HG03442 (cell line): Measurements from ENCODE around the gene NSMCE1.

Source experiments
- ATAC-seq: cut with Tn5 transposase; IDR thresholded peaks from one replicate; pipeline ENCODE4 v1.9.1; 2021; ENCODE audit warnings: mild to moderate bottlenecking, moderate library complexity; ENCODE audit not compliant: unreplicated experiment

NSMCE1 gene

DNA sequence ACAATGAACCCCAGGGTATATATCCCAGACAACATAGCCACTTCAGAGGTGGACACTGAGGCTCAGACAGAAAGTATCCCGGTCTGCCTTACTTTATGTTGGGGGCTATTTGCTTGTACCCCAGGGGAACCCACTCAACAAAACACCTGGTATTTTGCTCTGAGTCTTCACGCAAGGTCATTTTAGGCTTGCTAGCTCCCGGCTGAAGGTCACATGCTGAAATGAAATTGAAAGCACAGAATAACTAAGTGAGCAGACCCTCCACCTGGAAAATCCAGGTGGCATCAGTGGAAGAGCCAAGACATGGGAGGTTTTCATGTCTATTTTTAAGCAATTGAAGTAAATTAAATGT is 69.4 kb downstream of the NSMCE1 start:
- no peak for ATAC-seq

GRCh38 chr16:27198451-27199234 is 69.9 kb downstream of the NSMCE1 start:
- no peak for ATAC-seq

- no peak for ATAC-seq
These were observed 71.6 kb downstream of the NSMCE1 start for GRCh38 chr16:27197004-27197403.

DNA sequence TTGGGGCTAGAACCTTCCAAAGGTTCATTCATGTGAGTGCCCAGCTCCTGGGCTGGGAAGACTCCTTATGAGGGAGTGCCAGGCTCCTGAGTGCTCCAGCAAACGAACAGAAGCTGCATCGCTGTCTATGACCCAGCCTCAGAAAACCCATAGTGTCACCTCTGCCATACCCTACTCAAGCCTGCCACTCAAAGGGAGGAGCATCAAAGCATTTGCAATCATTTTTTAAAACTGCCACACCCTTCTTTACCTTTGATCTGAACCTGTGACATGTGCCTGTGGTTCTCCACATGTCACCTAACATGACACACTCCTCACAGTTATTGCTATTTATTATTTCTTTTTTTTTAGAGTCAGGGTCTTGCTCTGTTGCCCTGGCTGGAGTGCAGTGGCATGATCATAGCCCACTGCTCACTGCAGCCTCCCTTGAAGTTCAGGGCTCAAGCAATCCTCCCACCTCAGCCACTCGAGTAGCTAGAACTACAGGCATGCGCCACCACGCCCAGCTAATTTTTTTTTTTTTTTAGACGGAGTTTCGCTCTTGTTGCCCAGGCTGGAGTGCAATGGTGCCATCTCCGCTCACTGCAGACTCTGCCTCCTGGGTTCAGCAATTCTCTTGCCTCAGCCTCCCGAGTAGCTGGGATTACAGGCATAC is 72.5 kb downstream of the NSMCE1 start:
- no peak for ATAC-seq

DNA sequence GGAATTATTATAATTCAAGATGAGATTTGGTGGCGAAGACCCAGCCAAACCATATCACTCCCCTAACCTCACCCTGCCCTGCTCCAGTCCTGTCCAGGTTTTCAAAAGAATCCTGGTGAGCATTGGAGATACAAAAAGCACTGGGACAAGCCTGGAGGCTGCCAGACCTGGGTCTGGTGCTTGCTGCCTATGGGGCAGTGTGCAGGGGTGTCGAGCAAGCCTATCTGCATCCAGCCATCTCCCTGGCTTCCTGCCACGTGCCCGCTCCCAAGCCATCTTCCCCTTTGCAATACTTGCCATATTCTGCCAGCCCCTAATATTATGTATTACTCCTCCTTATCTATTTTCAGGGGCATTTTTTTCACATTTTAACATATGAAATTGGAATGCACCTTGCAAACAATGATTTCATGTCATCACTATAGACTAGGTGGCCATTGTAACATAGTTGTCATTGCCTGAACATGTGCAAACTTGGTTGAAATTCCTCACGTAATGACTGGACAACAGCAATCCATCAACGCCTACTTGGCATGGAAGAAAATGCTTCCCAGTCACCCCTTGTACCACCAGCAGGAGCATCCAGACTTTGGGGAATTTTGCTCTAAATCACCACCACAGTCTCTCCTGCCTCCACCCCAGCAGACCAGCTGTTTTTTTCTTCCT is 73.4 kb downstream of the NSMCE1 start:
- no peak for ATAC-seq

DNA sequence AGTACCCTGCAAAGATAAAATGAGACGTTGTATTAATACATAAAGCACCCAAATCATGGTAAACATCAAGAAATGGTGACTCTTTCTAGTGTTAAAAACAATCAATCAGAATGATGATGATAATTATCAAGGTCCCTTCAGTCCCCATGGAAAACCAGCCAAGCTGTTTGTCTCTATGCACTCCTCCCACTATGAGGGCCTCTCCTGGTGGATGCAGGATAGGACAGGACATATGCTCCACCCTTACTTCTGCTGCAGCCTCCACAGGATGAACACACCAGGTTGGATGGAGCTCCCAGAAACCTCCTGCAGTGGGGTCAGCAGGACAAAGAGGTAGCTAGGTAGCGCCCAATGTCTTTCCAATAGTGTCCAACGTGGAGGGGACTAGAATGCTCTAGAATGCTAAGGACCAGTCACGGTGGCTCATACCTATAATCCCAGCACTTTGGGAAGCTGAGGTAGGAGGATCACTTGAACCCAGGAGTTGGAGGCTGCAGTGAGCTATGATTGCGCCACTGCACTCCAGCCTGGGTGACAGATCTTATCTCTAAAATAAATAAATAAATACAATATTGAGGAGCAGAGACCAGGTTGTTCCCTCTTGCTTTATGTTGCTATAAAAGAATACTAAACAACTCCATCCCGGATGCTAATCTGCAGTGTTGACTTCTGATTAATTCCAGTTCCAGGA is 75.1 kb downstream of the NSMCE1 start:
- ATAC-seq, result no peak

GRCh38 chr16:27191352-27191924 is 77.1 kb downstream of the NSMCE1 start:
- ATAC-seq, result no peak

DNA sequence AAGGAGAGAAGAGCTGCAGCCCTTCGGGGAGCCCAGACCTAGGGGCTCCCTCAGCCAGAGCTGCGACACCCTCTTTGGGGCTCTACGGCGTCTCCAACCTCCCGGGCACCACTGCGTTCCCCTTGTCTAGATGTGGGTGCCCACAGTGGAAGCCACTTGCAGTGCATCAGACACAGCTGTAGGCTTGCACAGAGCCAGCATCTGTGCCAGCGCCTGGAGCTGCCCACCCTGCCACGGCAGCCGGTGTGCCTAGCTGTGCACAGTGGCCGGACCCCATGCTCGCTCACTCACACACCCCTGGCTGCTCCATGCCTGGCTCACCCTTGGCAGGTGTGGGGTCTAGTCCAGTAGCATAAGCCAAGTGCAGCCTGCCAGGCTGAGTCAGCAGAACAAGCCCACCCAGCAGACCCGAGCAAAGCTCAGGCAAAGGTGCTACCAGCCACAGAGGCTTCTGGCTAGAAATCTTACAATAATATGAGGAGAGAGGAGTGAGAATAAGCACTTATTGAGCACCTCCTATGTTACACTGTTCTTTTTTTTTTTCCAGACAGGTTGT is 78.2 kb downstream of the NSMCE1 start:
- ATAC-seq, result no peak

- no peak for ATAC-seq
These were observed 79.1 kb downstream of the NSMCE1 start for GRCh38 chr16:27189335-27189972.

DNA sequence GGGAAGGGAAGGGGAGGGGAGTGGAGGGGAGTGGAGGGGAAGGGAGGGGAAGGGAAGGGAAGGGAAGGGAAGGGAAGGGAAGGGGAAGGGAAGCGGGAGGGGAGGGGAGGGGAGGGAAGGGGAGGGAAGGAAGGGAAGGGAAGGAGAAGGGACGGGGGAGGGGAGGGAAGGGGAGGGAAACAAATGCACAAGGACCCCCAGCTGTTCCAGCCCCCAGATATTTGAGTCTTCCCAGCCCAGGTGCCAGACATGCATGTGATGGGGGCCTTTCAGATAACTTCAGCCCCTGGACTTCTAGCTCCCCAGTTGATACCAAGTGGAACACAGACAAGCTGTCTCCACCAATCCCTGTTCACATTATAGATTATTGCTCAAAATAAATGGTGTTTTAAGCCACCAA is 79.9 kb downstream of the NSMCE1 start:
- ATAC-seq, result no peak

- no peak for ATAC-seq
These were observed 82.8 kb downstream of the NSMCE1 start for GRCh38 chr16:27185776-27186130.

DNA sequence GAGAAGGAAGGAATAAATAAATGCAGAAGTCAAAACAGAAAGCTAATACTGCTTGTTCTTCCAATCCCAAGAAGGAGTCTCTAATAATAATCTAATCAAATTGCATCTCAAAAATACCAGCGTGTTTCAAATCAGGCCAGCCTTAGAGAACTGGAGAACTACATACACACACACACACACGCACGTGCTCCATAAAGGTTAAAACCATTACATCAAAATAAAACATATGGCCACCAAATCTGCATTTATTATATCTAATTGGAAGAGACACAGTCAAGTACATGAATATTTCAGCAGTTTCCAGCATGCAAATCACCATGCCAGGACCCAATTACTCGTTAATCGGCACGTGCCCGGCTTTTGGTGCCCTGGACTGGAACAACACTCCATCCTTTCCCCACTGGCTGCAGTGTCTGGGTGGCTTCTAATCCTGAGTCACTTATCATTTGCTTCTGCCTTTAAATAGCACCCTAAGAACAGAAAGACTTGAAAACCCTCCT is 85.6 kb downstream of the NSMCE1 start:
- no peak for ATAC-seq

- no peak for ATAC-seq
These were observed 87.4 kb downstream of the NSMCE1 start for GRCh38 chr16:27181019-27181790.

GRCh38 chr16:27179500-27180072 is 89.0 kb downstream of the NSMCE1 start:
- ATAC-seq, result peak; percentile 83

DNA sequence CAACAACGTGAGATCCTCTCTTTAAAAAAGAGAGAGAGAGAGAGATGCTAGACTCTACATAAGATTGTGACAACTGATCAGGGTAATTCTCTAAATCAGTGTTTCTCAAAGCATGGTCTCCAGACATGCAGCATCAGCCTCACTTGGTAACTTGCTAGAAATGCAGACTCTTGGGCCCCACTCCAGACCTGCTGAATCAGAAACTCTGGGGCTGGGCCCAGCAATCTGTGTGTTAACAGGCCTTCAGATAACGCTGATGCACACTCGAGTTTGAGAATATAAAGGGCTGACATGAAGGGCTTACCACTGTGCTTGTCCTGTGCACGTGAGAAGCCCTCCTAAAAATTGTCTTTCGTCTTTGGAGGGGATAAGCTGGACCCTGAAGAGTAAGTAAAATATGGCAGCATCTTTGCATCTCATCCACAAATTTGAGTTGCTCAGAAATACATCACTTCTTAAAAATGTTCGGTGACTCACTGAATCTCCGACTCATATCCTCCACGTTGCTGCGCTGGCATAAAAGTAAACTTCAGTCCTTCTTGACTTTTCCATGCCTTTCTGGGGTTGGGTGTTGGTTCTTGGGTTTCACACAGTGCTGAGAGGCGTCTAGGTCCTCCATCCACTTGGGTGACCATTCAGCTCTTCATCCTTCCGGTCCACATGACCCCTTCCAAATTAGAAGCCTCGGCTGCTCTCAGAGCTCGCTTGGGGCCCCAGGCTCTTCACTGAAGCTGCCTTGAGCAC is 91.4 kb downstream of the NSMCE1 start:
- ATAC-seq, result no peak

DNA sequence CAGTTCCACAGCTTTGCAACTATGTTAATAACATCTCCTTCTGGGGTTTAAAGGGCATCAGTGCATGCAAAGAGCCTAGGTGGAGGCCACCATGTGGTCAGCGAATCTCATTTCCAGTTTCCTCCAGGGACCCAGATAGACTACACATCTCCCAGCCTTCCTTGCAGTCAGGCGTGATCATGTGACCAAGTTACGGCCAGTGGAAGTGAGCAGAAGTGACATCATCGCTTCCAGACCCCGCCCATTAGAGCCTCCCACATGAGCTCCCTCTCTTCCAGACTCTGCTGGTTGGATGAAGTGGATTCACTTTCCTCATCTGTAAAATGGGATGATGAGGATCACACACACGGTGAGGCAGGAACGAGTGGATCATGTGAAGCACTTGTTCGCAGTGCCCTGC is 92.7 kb downstream of the NSMCE1 start:
- no peak for ATAC-seq
